NT2/D1 (cell line): ENCODE data around the gene HSPB8.

Experiments
- DNase-seq: peaks from one replicate; pipeline ENCODE4 v3.0.0-alpha.2; 2011; ENCODE audit warnings: low read depth, low spot score
- H3K27me3 ChIP-seq: 2 replicates; pipeline ENCODE4 v1.6.0; 2011; ENCODE audit warnings: mild to moderate bottlenecking; ENCODE audit not compliant: insufficient read length, insufficient read depth
- H3K36me3 ChIP-seq: 2 replicates; pipeline ENCODE4 v1.6.1; 2011; ENCODE audit warnings: mild to moderate bottlenecking, low read length, mixed read lengths; ENCODE audit not compliant: insufficient read depth, insufficient read length
- H3K4me1 ChIP-seq: 2 replicates; pipeline ENCODE4 v1.5.1; 2011; ENCODE audit not compliant: insufficient read depth, insufficient read length
- H3K4me3 ChIP-seq: 2 replicates; pipeline ENCODE4 v1.5.1; 2011; ENCODE audit warnings: low read depth; ENCODE audit not compliant: insufficient read length
- H3K9ac ChIP-seq: 2 replicates; pipeline ENCODE4 v1.6.0; 2011; ENCODE audit warnings: low read depth; ENCODE audit not compliant: insufficient read length
- H3K9me3 ChIP-seq: 2 replicates; pipeline ENCODE4 v1.5.1; 2011; ENCODE audit warnings: mild to moderate bottlenecking, low read length; ENCODE audit not compliant: insufficient read depth
- SUZ12 ChIP-seq: IDR thresholded peaks from 2 replicates; pipeline ENCODE4 v1.6.1; 2011; ENCODE audit not compliant: insufficient read length, insufficient read depth; ENCODE audit errors: extremely low read depth
- YY1 ChIP-seq: IDR thresholded peaks from 2 replicates; pipeline ENCODE4 v1.6.1; 2011; ENCODE audit not compliant: insufficient read length, insufficient read depth
- ZNF274 ChIP-seq: IDR thresholded peaks from 2 replicates; pipeline ENCODE4 v1.6.1; 2011; ENCODE audit warnings: mild to moderate bottlenecking, low read depth, low read length

The HSPB8 gene

DNA sequence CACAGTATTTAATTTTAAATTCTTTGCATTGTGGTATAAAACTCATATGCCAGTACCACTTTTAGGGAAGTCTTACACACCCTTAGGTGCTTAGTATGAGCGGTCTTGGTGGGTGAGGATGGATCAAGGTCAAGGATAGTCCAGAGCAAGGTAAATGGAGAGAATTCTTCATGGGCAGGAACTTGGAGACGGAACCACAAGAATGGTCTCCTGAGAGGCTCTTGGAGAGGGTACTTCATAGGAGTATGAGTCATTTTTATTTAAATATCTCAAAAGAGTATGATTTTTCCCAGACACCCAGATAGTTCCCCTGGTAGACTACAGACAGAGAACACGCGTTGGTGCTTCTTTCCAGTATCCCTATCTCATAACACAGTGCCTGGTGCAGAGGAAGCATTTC, 21.9 kb downstream of the HSPB8 start:
- TF ChIP-seq YY1: no peak
- no peak for TF ChIP-seq ZNF274
- TF ChIP-seq SUZ12: no peak
- peaks cover 8% of the 10 kb centered on the region for H3K36me3 ChIP-seq
- no peaks in the 10 kb centered on the region for H3K9me3 ChIP-seq
- peaks cover 4% of the 10 kb centered on the region for H3K4me1 ChIP-seq
- no peaks in the 10 kb centered on the region for H3K27me3 ChIP-seq
- DNase-seq: no peak
- H3K9ac ChIP-seq: no peak overlapping the region
- H3K4me3 ChIP-seq: no peak overlapping the region

DNA sequence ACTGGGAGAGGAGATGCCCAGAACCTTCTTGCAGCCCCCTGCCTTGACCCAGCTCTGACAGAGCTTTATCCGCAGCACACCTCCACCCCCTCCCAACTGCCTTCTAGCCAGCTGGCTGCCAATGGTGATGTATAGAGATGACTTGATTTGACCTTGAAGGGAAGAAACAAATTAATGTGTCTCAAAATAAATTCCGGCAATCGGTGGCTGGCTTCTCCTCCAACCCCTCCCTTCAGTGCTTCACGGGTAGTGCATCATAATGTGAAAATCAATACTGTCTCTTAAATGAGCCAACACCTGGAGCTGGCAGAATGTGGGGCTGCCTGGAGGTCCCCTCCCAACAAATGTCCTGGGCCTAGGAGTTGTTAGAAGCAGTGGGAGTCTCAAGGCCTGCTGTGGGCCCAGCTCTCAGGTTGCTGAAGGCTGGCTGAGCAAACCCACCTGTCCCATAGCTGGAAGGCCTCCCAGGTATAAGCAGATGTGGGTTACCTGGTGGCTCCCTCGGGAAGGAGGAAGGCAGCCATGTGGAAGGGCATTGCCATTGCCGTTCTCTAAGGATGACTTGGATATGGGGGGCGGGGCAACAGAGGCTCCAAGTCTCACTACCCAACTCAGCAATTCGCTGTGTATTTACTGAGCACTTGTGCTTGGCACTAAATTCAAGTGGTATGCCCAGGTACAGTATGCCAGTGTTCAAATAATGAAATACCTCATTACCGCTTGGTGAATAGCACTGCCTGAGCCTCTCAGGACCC, 23.2 kb downstream of the HSPB8 start:
- no peaks in the 10 kb centered on the region for H3K36me3 ChIP-seq
- TF ChIP-seq YY1: no peak
- no peak for TF ChIP-seq SUZ12
- no peak for TF ChIP-seq ZNF274
- no peaks in the 10 kb centered on the region for H3K9me3 ChIP-seq
- no peak overlapping the region for H3K9ac ChIP-seq
- no peak overlapping the region for H3K4me3 ChIP-seq
- no peaks in the 10 kb centered on the region for H3K27me3 ChIP-seq
- no peak for DNase-seq
- H3K4me1 ChIP-seq: peaks cover 4% of the 10 kb centered on the region

DNA sequence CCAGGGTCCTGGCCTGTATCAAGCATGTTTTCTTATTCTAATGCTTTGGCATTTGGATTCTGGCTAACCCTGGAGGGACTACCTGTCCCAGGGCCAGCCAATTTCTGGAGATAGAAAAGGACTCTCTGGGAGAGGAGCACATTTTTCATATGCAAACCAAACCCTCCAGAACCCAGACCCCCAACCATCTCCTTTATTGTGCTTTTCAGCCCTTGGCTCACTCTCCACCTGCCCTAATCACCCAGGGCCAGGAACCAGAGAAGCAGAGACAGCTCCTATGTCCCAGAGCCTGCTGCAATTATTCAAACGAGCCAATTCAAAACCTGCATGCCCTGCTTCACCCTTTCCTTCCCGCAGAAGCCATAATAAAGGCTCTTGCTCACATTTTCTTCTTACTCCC, 23.8 kb downstream of the HSPB8 start:
- Histone ChIP-seq H3K36me3 (no peaks in the 10 kb centered on the region), H3K4me1 (peaks cover 4% of the 10 kb centered on the region), H3K9ac (no peak overlapping the region), H3K9me3 (no peaks in the 10 kb centered on the region), H3K27me3 (no peaks in the 10 kb centered on the region), H3K4me3 (no peak overlapping the region)
- TF ChIP-seq YY1: no peak
- TF ChIP-seq SUZ12: no peak
- no peak for TF ChIP-seq ZNF274
- DNase-seq: no peak

DNA sequence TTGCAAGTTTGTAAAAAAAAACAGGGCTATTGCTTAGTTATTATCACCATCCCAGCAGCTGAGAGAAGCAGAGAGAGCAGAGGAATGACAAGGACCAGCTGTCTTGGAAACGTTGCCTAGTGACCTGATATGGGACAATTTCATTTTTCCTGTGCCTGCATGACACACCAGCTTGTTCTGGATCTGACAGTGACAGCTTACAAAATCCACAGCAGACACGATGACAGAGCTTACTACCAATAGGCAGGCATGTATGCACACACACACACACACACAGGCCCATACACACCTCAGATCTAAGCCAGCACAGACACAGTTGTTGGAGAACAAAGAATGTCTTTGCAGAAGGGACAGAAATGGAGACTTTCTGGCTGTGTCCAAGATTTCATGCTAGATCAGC, 25.4 kb downstream of the HSPB8 start:
- no peak for TF ChIP-seq ZNF274
- no peak for TF ChIP-seq SUZ12
- TF ChIP-seq YY1: no peak
- H3K9ac ChIP-seq: no peak overlapping the region
- no peak for DNase-seq
- peaks cover 13% of the 10 kb centered on the region for H3K4me1 ChIP-seq
- no peaks in the 10 kb centered on the region for H3K27me3 ChIP-seq
- H3K9me3 ChIP-seq: no peaks in the 10 kb centered on the region
- H3K4me3 ChIP-seq: no peak overlapping the region
- H3K36me3 ChIP-seq: no peaks in the 10 kb centered on the region

DNA sequence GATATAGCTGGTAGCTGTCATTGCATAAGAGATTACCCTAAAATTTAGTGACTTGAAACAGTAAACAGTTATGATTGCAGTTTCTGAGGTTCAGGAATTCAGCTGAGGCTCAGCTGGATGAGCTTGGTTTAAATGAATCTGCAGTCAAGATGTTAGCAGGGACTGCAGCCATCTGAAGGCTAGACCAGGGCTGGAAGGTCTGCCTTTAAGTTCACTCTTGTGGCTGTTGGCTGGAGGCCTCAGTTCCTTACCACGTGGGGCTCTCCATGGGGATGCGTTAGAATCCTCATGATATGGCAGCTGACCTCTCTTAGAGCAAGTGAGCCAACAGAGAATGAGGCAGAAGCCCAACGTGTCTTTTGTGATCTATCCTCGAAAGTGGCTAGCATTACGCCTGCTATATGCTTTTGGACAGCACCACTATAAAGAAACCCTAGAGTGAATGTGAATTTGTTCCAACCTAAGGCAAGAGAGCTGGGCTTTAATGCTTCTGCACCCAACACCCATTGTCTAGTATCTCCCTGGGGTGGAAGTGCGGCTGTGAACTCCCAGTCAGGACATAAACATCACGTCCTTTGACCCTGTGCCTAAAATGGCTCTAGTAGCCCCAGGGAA, 26.0 kb downstream of the HSPB8 start:
- Histone ChIP-seq H3K27me3 (no peaks in the 10 kb centered on the region), H3K9me3 (no peaks in the 10 kb centered on the region), H3K9ac (no peak overlapping the region), H3K4me1 (peaks cover 13% of the 10 kb centered on the region), H3K36me3 (no peaks in the 10 kb centered on the region), H3K4me3 (no peak overlapping the region)
- TF ChIP-seq SUZ12 (no peak), YY1 (no peak), ZNF274 (no peak)
- no peak for DNase-seq

DNA sequence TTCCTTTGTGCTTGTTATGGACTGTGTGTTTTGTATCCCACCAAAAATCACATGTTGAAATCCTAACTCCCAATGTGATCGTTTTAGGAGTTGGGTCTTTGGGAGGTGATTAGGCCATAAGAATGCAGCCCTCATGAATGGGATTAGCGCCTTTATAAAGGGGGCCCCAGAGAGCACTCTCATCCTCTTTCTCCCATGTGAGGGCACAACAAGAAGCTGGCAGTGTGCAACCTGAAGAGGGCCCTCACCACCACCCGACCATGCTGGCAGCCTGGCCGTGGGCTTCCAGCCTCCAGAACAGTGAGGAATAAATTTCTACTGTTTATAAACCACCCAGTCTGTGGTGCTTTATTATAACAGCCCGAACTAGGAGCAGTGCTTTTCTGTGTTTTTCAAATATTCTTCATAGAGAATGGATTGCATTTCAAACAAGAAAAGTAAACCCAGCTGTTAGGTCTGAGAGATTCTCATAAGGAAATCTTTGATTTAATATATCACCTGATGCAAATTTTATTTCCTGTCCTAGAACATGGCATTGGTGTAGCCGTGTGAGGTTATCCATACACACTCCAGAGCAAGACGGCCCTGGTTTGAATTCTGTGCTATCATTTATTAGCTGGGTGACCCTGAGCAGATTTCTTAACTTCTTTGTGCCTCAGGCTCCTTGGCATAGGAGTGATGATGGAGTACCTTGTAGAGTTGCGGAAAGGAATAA, 27.8 kb downstream of the HSPB8 start:
- Histone ChIP-seq H3K4me1 (peaks cover 15% of the 10 kb centered on the region), H3K36me3 (no peaks in the 10 kb centered on the region), H3K27me3 (no peaks in the 10 kb centered on the region), H3K4me3 (no peak overlapping the region), H3K9ac (no peak overlapping the region), H3K9me3 (no peaks in the 10 kb centered on the region)
- TF ChIP-seq YY1 (no peak), ZNF274 (no peak), SUZ12 (no peak)
- no peak for DNase-seq

DNA sequence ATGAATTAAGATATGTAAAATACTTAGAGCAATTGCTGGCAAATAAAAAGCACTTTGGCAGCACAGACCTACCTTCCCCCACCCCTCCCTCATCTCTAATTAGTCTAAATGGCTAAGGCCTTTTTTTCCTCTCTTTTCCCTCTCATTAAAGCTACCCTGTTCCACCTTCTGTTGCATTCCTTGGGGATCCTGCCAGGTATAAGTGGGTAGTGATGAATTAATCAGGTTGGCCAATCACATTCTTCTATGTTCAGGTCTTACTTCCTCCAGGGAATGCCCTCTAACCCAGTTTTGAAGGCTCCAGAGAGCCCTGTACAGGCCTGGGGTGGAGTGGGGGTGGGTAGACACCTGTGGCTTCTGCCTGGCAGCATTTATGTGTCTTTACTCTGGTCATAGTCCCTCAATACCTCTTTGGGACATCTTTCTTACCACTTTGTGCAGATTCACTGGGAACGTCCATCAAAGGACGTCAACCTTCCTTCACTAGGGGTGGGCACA, 28.4 kb downstream of the HSPB8 start:
- Histone ChIP-seq H3K4me1 (peaks cover 12% of the 10 kb centered on the region), H3K27me3 (no peaks in the 10 kb centered on the region), H3K9ac (no peak overlapping the region), H3K9me3 (no peaks in the 10 kb centered on the region), H3K4me3 (no peak overlapping the region), H3K36me3 (no peaks in the 10 kb centered on the region)
- no peak for TF ChIP-seq YY1
- TF ChIP-seq ZNF274: no peak
- DNase-seq: no peak
